Measurements from ENCODE around the gene CNOT1.
"Not testable (repeated sequence)": the region's sequence is repeated elsewhere in the genome, so short reads cannot be mapped to it uniquely, and the experiment has no call there.

Gene CNOT1

GRCh38 chr16:58578642-58579041, 51.0 kb downstream of the CNOT1 start:
- Histone ChIP-seq H4K20me1 (ENCODE audit: insufficient read depth, low read length) (no peaks in the 10 kb centered on the region), H3K27ac (ENCODE audit: low read length) (no peak overlapping the region), H2AFZ (ENCODE audit: low read length) (no peak overlapping the region), H3K36me3 (replicated peaks; ENCODE audit: insufficient read depth, low read length) (peaks cover 28% of the 10 kb centered on the region), H3K9me2 (replicated peaks; ENCODE audit: insufficient read depth, low read length) (no peaks in the 10 kb centered on the region), H3K9ac (ENCODE audit: low read length) (no peak overlapping the region), H3K4me1 (ENCODE audit: low read length) (no peaks in the 10 kb centered on the region), H3K4me3 (ENCODE audit: low read length) (no peak overlapping the region), H3K27me3 (replicated peaks; ENCODE audit: insufficient read depth, low read length) (no peaks in the 10 kb centered on the region), H3K9me3 (replicated peaks; ENCODE audit: insufficient read depth, low read length) (no peaks in the 10 kb centered on the region), H3K79me2 (ENCODE audit: low read length) (peaks cover 48% of the 10 kb centered on the region), H3K4me2 (ENCODE audit: low read depth, low read length) (no peak overlapping the region), H3F3A (ENCODE audit: insufficient read depth, low read length) (no peaks in the 10 kb centered on the region; the same call in 1 of the 2 replicates)
- no peak for DNase-seq
- TF ChIP-seq CTCF (IDR thresholded peaks at IDR 0.05; ENCODE audit: low read length), result no peak
- TF ChIP-seq EZH2 (optimal IDR thresholded peaks at IDR 0.05; ENCODE audit: low read depth, low read length), result no peak
- no peak for TF ChIP-seq EZH2phosphoT487 (IDR thresholded peaks at IDR 0.05; ENCODE audit: low read length)

GRCh38 chr16:58577141-58577540, 52.5 kb downstream of the CNOT1 start:
- H3K4me1 ChIP-seq (ENCODE audit: low read length), result no peaks in the 10 kb centered on the region
- no peak overlapping the region for H3K27ac ChIP-seq (ENCODE audit: low read length)
- H3K27me3 ChIP-seq (replicated peaks; ENCODE audit: insufficient read depth, low read length), result no peaks in the 10 kb centered on the region
- no peak overlapping the region for H2AFZ ChIP-seq (ENCODE audit: low read length)
- H3K9ac ChIP-seq (ENCODE audit: low read length), result no peak overlapping the region
- H3F3A ChIP-seq (ENCODE audit: insufficient read depth, low read length), result no peaks in the 10 kb centered on the region
- H3K36me3 ChIP-seq (replicated peaks; ENCODE audit: insufficient read depth, low read length), result peaks cover 28% of the 10 kb centered on the region
- TF ChIP-seq EZH2phosphoT487 (IDR thresholded peaks at IDR 0.05; ENCODE audit: low read length), result no peak
- TF ChIP-seq CTCF (IDR thresholded peaks at IDR 0.05; ENCODE audit: low read length), result no peak
- TF ChIP-seq EZH2 (optimal IDR thresholded peaks at IDR 0.05; ENCODE audit: low read depth, low read length), result no peak
- H3K79me2 ChIP-seq (ENCODE audit: low read length), result peaks cover 49% of the 10 kb centered on the region
- H3K9me3 ChIP-seq (replicated peaks; ENCODE audit: insufficient read depth, low read length), result no peaks in the 10 kb centered on the region
- no peak overlapping the region for H3K4me3 ChIP-seq (ENCODE audit: low read length)
- DNase-seq, result no peak
- no peak overlapping the region for H3K4me2 ChIP-seq (ENCODE audit: low read depth, low read length)
- H4K20me1 ChIP-seq (ENCODE audit: insufficient read depth, low read length), result no peaks in the 10 kb centered on the region
- no peaks in the 10 kb centered on the region for H3K9me2 ChIP-seq (replicated peaks; ENCODE audit: insufficient read depth, low read length)

GRCh38 chr16:58574895-58575294, 54.7 kb downstream of the CNOT1 start:
- H3K4me3 ChIP-seq (ENCODE audit: low read length), result no peak overlapping the region
- no peak for TF ChIP-seq EZH2 (optimal IDR thresholded peaks at IDR 0.05; ENCODE audit: low read depth, low read length)
- no peak for TF ChIP-seq CTCF (IDR thresholded peaks at IDR 0.05; ENCODE audit: low read length)
- no peak for TF ChIP-seq EZH2phosphoT487 (IDR thresholded peaks at IDR 0.05; ENCODE audit: low read length)
- no peak for DNase-seq
- no peak overlapping the region for H3K27ac ChIP-seq (ENCODE audit: low read length)
- H3K4me2 ChIP-seq (ENCODE audit: low read depth, low read length), result no peak overlapping the region
- H3K9ac ChIP-seq (ENCODE audit: low read length), result no peak overlapping the region
- no peak overlapping the region for H2AFZ ChIP-seq (ENCODE audit: low read length)
- peaks cover 65% of the 10 kb centered on the region for H3K79me2 ChIP-seq (ENCODE audit: low read length)
- H3K27me3 ChIP-seq (replicated peaks; ENCODE audit: insufficient read depth, low read length), result no peaks in the 10 kb centered on the region
- peaks cover 27% of the 10 kb centered on the region; the same call in 1 of the 2 replicates for H3K36me3 ChIP-seq (replicated peaks; ENCODE audit: insufficient read depth, low read length)
- no peaks in the 10 kb centered on the region for H3K9me3 ChIP-seq (replicated peaks; ENCODE audit: insufficient read depth, low read length)
- H3K9me2 ChIP-seq (replicated peaks; ENCODE audit: insufficient read depth, low read length), result no peaks in the 10 kb centered on the region
- H3F3A ChIP-seq (ENCODE audit: insufficient read depth, low read length), result no peaks in the 10 kb centered on the region
- H3K4me1 ChIP-seq (ENCODE audit: low read length), result no peaks in the 10 kb centered on the region
- no peaks in the 10 kb centered on the region for H4K20me1 ChIP-seq (ENCODE audit: insufficient read depth, low read length)

GRCh38 chr16:58565697-58566096, 63.9 kb downstream of the CNOT1 start:
- not testable (repeated sequence) for H3K4me2 ChIP-seq (ENCODE audit: low read depth, low read length); H3K27me3 ChIP-seq (replicated peaks; ENCODE audit: insufficient read depth, low read length); H3K4me1 ChIP-seq (ENCODE audit: low read length); H4K20me1 ChIP-seq (ENCODE audit: insufficient read depth, low read length); H2AFZ ChIP-seq (ENCODE audit: low read length); DNase-seq; H3K27ac ChIP-seq (ENCODE audit: low read length); H3K4me3 ChIP-seq (ENCODE audit: low read length); H3K9me3 ChIP-seq (replicated peaks; ENCODE audit: insufficient read depth, low read length); H3K9me2 ChIP-seq (replicated peaks; ENCODE audit: insufficient read depth, low read length); H3F3A ChIP-seq (ENCODE audit: insufficient read depth, low read length); H3K9ac ChIP-seq (ENCODE audit: low read length)
- Histone ChIP-seq H3K79me2 (ENCODE audit: low read length) (peaks cover 79% of the 10 kb centered on the region), H3K36me3 (replicated peaks; ENCODE audit: insufficient read depth, low read length) (peaks cover 14% of the 10 kb centered on the region; the same call in 1 of the 2 replicates)

Data from MM.1S (cell line).